G401.6 (cell line): ENCODE measurements around the gene COQ10B.

ENCODE experiments used
- FAIRE-seq: peaks from 2 replicates; lab custom pipeline; 2012; peaks lifted over from hg19 to GRCh38; lab: Jason Lieb, UNC

Gene COQ10B

GRCh38 chr2:197502201-197502600 is 48.8 kb downstream of the COQ10B start:
- FAIRE-seq = no peak

DNA sequence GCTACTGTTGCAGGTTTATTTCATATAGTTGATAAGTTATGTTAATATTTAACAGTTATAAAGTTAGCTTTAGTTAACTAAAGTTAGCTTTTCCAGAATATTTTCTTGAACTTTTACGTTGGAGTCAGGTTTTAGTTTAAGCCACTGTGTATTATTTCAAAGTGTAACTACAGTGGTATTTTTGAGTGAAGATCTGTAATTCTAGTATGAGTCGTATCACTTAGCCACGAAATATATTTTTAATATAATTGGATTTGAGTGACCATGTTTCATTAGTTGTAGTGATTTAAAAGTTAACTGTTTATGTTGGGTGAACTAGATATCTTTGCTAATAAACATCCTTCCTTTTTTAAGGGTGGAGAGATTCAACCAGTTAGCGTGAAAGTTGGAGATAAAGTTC is 49.3 kb downstream of the COQ10B start:
- FAIRE-seq = no peak

DNA sequence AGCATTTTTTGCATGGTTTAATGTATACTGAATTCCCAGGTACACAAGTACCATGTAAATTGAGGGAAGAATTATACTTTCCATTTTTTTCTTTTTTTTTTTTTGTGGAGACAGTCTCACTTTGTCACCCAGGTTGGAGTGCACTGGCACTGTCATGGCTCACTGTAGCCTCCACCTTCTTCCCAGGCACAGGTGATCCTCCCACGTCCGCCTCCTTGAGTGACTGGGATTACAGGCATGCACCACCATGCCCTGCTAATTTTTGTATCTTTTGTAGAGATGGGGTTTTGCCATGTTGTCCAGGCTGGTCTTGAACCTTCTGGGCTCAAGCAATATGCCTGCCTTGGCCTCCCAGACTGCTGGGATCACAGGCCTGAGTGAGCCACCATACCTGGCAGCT is 50.6 kb downstream of the COQ10B start:
- FAIRE-seq = no peak

- no peak for FAIRE-seq
Measured at GRCh38 chr2:197504512-197504911, 51.2 kb downstream of the COQ10B start.

DNA sequence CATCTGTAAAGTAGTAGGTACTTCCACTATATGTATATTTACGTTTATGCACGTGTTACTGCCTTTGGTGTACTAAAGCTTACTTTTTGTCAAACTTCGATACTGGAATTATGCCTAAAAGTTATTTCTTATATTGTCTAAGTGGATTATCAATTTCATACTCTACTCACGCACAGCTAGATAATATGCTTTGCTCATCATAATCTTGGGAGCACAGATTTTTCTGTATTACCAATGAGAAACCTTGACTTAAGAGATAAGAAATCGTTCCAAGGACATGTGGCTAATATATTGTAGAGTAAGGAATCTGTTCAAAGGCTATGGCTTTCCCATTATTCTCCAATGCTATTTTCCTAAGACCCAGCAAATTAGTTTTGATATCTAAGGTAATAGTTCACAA is 53.3 kb downstream of the COQ10B start:
- no peak for FAIRE-seq

DNA sequence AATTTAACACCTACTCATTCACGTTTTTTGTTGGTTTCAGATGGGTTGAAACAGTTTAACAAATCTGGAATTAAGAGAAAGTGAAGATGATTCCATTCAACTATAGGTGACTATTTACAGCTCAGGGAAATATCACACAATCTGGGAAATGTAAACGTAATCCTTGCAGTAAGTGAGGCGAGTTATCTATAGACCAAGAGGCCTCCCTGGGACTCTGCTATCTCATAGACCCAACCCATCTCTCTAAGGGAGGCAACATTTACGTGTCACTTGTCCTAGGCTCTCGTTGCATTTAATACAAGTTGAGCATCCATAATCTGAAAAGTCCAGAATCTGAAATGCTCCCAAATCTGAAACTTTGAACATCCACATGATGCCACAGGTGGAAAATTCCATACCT is 60.6 kb downstream of the COQ10B start:
- no peak for FAIRE-seq

DNA sequence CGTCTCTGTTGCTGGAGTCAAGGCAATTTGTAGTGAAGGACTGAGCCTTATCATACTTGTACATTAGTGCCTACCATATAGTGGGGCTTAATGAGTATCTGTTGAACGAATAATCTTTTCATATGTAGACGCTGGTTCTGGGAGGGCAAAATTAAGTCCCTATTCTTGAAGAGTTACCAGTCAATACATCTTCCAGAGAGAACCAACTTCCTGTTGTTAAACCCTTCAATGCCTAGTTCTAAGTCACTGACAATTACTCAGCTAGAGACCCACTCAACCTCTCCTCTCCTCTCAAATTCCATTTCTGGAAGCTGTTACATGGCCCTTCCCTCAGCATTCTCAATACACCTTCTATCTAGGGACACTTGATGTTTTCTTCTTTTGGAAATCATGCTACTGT is 61.4 kb downstream of the COQ10B start:
- no peak for FAIRE-seq

DNA sequence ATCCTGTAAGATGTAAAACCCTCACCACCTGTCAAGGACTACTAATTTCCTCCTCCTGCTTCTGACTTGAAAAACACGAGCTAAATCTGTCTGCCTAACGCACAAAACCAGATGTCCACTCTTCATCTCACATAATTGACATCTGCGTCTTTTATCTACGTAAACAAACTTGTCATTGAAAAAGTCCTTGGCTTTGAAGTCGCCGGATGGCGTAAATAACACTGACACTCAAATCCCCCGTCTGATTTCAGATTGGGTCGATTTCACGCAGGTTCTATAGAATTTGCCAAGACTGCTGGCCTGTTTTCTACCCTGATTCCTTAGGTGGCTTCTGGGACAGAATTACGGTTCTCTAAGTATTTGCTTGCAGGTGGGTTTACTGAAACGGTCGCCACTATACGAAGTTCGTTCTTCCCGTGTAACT is 62.0 kb downstream of the COQ10B start:
- FAIRE-seq = no peak

DNA sequence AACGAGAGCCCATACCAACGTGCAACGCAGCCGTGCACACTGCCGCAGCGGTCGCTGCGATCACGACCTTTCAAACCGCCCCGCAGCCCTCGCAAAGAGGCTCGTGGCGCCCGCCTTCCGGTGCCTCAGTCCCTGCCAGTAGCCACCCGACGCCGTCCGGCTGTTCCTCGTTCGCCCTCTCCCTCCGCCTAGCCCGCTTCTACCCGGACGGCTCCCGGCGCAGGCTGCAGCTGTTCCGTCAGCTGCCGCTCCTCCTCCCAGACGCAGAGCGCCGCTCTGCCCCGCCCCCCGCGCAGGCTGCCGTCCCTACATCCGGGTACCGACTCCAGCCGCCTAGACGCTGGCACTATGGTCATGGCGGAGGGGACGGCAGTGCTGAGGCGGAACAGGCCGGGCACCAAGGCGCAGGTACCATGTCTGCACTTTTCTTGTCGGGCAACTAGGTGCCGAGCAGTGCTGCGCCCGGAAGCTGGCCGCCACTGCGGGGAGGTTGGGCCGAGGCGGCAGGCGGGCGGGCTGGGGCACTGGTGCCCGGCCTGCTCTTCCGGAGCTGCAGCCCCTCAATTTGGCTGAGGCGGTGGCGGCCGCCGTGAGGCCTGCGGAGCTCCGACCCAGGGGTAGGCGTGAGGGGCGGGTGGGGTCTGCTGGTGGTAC is 62.5 kb downstream of the COQ10B start, which contains the start of gene MOB4:
TSS of gene MOB4 (plus strand) at position 328 of the 654 bp plus-strand sequence. CDS start at position 349, 21 bp downstream.
- FAIRE-seq = peak; percentile 84

DNA sequence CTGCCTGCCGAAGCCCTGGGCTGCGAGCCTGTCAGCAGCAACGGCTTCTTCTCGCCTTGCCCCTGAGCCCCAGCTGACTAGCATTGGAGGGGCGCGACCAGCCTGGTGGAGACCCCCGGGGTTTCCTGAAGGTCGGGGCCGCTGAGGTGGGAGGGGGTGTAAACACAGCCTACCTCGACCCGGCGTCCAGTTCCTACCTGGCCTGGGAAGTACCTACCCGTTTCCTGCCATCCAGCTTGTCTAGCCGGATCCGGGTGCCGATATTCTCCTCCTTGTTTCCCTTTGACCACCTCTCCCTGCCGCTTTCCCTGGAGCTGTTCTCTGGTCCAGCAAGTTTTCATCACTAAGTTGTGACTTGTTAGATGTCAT is 63.0 kb downstream of the COQ10B start:
- no peak for FAIRE-seq

GRCh38 chr2:197517150-197517549 is 63.8 kb downstream of the COQ10B start:
- peak; percentile 42 for FAIRE-seq
